GM21737 (cell line): Measurements from ENCODE around the gene EFCAB6.

Experiments used
- ATAC-seq: cut with Tn5 transposase; IDR thresholded peaks from one replicate; pipeline ENCODE4 v1.9.1; 2021; ENCODE audit warnings: mild to moderate bottlenecking, moderate library complexity; ENCODE audit not compliant: unreplicated experiment

Gene EFCAB6

GRCh38 chr22:43488031-43488866 is 323.9 kb downstream of the EFCAB6 start:
- ATAC-seq, result no peak

GRCh38 chr22:43487311-43488030 is 324.6 kb downstream of the EFCAB6 start:
- ATAC-seq, result no peak

- ATAC-seq, result no peak
Measured at GRCh38 chr22:43485502-43486089, 326.5 kb downstream of the EFCAB6 start.

- no peak for ATAC-seq
Measured at GRCh38 chr22:43484227-43484626, 327.9 kb downstream of the EFCAB6 start.

GRCh38 chr22:43483669-43484068 is 328.4 kb downstream of the EFCAB6 start:
- ATAC-seq, result no peak

- no peak for ATAC-seq
Measured at GRCh38 chr22:43483266-43483665, 328.8 kb downstream of the EFCAB6 start.

- ATAC-seq, result no peak
Measured at GRCh38 chr22:43482318-43482625, 329.8 kb downstream of the EFCAB6 start.

GRCh38 chr22:43481568-43482317 is 330.4 kb downstream of the EFCAB6 start:
- ATAC-seq, result no peak

GRCh38 chr22:43479962-43480361 is 332.1 kb downstream of the EFCAB6 start:
- no peak for ATAC-seq

GRCh38 chr22:43479301-43479950 is 332.7 kb downstream of the EFCAB6 start:
- ATAC-seq, result no peak
